ENCODE results near the gene BTBD8. TPM values are rescaled to one million over a fixed set of nuclear protein-coding genes. Genes with fewer than 3 reads are reported as not detected.

BTBD8 gene
- total RNA-seq, 4 donors from 2014 or later = 1.5 to 7.2 (median 3.1) TPM

DNA sequence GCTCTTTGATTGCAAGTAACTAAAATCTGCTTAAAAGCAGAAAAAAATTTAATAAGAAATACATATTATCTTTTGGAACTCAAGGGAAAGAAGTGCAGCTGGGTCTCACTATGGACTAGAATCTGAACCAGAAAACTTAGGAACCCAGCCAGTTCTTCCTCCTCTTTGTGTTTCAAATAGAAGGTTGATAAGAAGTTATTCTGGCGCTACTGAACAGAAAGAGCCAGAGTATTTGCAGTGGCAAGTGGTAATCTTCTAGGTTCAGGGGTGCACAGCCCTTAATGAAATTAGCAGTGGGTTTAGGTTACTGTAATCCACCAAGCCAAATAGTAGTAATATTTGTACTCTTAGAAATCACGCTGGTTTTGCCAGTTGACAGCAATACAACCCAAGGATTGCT lies 28.5 kb downstream of the BTBD8 start:
- no peaks in the 10 kb centered on the region for H3K4me1 ChIP-seq
- H3K4me3 ChIP-seq = no peak overlapping the region
- no peak overlapping the region for H3K27ac ChIP-seq
- H3K9me3 ChIP-seq = no peaks in the 10 kb centered on the region
- peaks cover 6% of the 10 kb centered on the region for H3K36me3 ChIP-seq
- no peak for DNase-seq (ENCODE audit: low spot score in 2 of 2)
- H3K27me3 ChIP-seq = no peaks in the 10 kb centered on the region
- WGBS = 100% methylated on average over 2 of the region's 2 CpGs
- TF ChIP-seq POLR2A (IDR thresholded peaks at IDR 0.05) (no peak), EP300 (IDR thresholded peaks at IDR 0.05) (no peak), POLR2AphosphoS5 (IDR thresholded peaks at IDR 0.05) (no peak)
- TF ChIP-seq, protein P1, sequence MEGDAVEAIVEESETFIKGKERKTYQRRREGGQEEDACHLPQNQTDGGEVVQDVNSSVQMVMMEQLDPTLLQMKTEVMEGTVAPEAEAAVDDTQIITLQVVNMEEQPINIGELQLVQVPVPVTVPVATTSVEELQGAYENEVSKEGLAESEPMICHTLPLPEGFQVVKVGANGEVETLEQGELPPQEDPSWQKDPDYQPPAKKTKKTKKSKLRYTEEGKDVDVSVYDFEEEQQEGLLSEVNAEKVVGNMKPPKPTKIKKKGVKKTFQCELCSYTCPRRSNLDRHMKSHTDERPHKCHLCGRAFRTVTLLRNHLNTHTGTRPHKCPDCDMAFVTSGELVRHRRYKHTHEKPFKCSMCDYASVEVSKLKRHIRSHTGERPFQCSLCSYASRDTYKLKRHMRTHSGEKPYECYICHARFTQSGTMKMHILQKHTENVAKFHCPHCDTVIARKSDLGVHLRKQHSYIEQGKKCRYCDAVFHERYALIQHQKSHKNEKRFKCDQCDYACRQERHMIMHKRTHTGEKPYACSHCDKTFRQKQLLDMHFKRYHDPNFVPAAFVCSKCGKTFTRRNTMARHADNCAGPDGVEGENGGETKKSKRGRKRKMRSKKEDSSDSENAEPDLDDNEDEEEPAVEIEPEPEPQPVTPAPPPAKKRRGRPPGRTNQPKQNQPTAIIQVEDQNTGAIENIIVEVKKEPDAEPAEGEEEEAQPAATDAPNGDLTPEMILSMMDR (IDR thresholded peaks at IDR 0.05) = no peak

DNA sequence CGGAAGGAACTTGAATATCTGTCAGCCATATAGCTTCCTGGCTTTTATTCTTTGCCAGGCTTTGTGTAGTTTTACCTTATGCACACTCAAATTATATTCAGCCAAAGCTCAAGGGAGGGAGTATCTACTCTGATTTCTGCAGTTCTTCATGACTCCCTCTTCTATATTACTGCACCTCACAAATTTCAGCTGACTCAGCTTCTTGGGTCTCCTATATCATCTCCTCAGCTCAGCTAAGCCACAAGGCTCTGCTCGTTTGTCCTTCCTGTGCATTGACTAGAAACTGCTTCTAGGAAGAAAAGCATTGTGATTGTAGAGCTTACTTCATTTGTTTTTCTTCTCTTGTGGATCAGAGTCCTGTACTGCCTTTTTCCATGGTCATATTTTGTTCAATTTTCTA lies 37.4 kb downstream of the BTBD8 start:
- Histone ChIP-seq H3K27me3 (no peaks in the 10 kb centered on the region), H3K27ac (no peak overlapping the region), H3K4me3 (no peak overlapping the region), H3K36me3 (no peaks in the 10 kb centered on the region), H3K4me1 (no peaks in the 10 kb centered on the region), H3K9me3 (no peaks in the 10 kb centered on the region)
- 41% methylated on average over 2 of the region's 2 CpGs for WGBS
- no peak for DNase-seq (ENCODE audit: low spot score in 2 of 2)
- TF ChIP-seq EP300 (IDR thresholded peaks at IDR 0.05) (no peak), POLR2A (IDR thresholded peaks at IDR 0.05) (no peak), POLR2AphosphoS5 (IDR thresholded peaks at IDR 0.05) (no peak)
- TF ChIP-seq, protein P1 (IDR thresholded peaks at IDR 0.05) = no peak

DNA sequence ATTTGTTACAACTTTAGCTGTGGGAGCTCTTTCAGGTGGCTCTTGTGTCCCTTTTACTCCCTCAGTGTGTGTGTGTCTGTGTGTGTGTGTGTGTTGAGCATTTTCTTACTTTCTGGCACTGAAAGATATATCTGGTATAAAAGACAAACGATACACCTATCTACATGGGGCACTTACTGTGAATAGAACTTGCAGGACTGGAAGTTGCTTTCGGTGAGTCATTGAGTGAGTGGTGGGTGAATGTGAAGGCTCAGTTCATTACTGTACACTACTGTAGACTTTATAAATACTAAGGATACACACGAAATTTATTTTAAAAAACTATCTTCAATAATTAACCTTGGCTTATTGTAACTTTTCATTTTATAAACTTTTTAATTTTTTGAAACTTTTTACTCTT lies 38.7 kb downstream of the BTBD8 start:
- Histone ChIP-seq H3K4me1 (no peaks in the 10 kb centered on the region), H3K27me3 (no peaks in the 10 kb centered on the region), H3K4me3 (no peak overlapping the region), H3K36me3 (no peaks in the 10 kb centered on the region), H3K9me3 (no peaks in the 10 kb centered on the region), H3K27ac (no peak overlapping the region)
- DNase-seq (ENCODE audit: low spot score in 2 of 2) = no peak
- 70% methylated on average over 3 of the region's 3 CpGs for WGBS
- TF ChIP-seq EP300 (IDR thresholded peaks at IDR 0.05) = no peak
- TF ChIP-seq, protein P1 (IDR thresholded peaks at IDR 0.05) = no peak
- no peak for TF ChIP-seq POLR2A (IDR thresholded peaks at IDR 0.05)
- no peak for TF ChIP-seq POLR2AphosphoS5 (IDR thresholded peaks at IDR 0.05)

DNA sequence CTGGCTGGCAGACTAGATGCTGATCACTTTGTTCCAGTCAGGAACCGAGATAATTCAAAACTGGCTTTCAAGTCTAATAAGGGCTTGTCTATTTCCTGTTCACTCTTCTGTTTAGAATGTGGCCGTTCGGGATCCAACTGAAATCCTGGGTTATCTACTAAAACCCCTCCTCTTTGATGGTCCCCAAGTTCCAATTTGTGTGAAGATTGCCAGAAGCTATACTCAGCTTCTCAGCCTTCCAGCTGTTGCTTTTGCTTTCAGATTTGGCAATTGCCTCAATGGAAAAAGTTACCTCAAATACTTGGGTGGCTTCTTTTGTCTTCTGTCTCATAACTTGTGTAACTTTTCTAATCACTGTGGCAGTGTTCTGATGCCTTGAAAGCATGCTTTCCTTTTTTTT lies 43.7 kb downstream of the BTBD8 start:
- Histone ChIP-seq H3K9me3 (no peaks in the 10 kb centered on the region), H3K36me3 (no peaks in the 10 kb centered on the region), H3K4me3 (no peak overlapping the region), H3K27me3 (no peaks in the 10 kb centered on the region), H3K4me1 (no peaks in the 10 kb centered on the region), H3K27ac (no peak overlapping the region)
- DNase-seq (ENCODE audit: low spot score in 2 of 2) = no peak
- WGBS = 64% methylated on average over 3 of the region's 3 CpGs
- no peak for TF ChIP-seq EP300 (IDR thresholded peaks at IDR 0.05)
- TF ChIP-seq POLR2A (IDR thresholded peaks at IDR 0.05) = no peak
- TF ChIP-seq POLR2AphosphoS5 (IDR thresholded peaks at IDR 0.05) = no peak
- TF ChIP-seq, protein P1 (IDR thresholded peaks at IDR 0.05) = no peak

DNA sequence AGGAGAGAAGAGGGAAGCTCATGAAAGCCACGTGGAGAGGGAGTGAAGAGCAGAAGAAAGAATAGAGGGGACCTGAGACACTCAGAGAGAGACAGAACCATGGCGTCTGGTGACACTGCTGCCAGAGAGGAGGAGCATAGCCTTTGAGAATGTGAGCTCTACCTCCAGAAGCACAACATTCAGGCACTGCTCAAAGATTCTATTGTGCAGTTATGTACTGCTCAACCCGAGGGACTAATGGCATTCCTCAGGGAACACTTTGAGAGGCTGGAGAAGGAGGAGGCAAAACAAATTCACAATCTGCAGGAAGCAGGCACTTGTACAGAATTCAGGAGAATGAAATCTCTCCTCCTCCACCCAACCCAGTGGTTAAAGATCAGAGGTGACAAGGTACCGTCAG lies 45.1 kb downstream of the BTBD8 start:
- Histone ChIP-seq H3K4me1 (no peaks in the 10 kb centered on the region), H3K27ac (no peak overlapping the region), H3K9me3 (no peaks in the 10 kb centered on the region), H3K36me3 (peaks cover 3% of the 10 kb centered on the region), H3K27me3 (no peaks in the 10 kb centered on the region), H3K4me3 (no peak overlapping the region)
- 69% methylated on average over 4 of the region's 4 CpGs for WGBS
- DNase-seq (ENCODE audit: low spot score in 2 of 2) = no peak
- TF ChIP-seq, protein P1 (IDR thresholded peaks at IDR 0.05) = no peak
- TF ChIP-seq POLR2AphosphoS5 (IDR thresholded peaks at IDR 0.05) (no peak), EP300 (IDR thresholded peaks at IDR 0.05) (no peak), POLR2A (IDR thresholded peaks at IDR 0.05) (no peak)

Measured in suprapubic skin (tissue), 4 donors.